Astrocyte (in vitro differentiated cells and primary cell): ENCODE measurements around the gene TMEM18.

Experiments used
- EZH2 ChIP-seq: IDR thresholded peaks from 2 replicates; pipeline ENCODE4 v1.6.1; 2012; ENCODE audit warnings: mild to moderate bottlenecking, low read length, inconsistent platforms; ENCODE audit not compliant: insufficient read depth
- TF ChIP-seq, protein P1 (sequence below): IDR thresholded peaks from 2 replicates; pipeline ENCODE4 v1.5.1; 2011; ENCODE audit warnings: low read depth, mild to moderate bottlenecking, inconsistent platforms, low read length, moderate library complexity; ENCODE audit not compliant: insufficient read depth

- TF ChIP-seq, protein P1, sequence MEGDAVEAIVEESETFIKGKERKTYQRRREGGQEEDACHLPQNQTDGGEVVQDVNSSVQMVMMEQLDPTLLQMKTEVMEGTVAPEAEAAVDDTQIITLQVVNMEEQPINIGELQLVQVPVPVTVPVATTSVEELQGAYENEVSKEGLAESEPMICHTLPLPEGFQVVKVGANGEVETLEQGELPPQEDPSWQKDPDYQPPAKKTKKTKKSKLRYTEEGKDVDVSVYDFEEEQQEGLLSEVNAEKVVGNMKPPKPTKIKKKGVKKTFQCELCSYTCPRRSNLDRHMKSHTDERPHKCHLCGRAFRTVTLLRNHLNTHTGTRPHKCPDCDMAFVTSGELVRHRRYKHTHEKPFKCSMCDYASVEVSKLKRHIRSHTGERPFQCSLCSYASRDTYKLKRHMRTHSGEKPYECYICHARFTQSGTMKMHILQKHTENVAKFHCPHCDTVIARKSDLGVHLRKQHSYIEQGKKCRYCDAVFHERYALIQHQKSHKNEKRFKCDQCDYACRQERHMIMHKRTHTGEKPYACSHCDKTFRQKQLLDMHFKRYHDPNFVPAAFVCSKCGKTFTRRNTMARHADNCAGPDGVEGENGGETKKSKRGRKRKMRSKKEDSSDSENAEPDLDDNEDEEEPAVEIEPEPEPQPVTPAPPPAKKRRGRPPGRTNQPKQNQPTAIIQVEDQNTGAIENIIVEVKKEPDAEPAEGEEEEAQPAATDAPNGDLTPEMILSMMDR = no peak
- no peak for TF ChIP-seq EZH2
Measured at GRCh38 chr2:675460-675859, 1.7 kb downstream of the TMEM18 start.
